Sigmoid colon (tissue), 4 donors: Measurements from ENCODE around the gene PGPEP1.

Source experiments
- CTCF ChIP-seq, 4 experiments: fragments of 450-650 bp in 3 of 4; fragments of 200-600 bp in 1 of 4; IDR thresholded peaks; one replicate each; pipeline ENCODE4 v1.5.1; 2016 to 2019; ENCODE audit warnings: antibody characterized with exemption in 4 of 4, mild to moderate bottlenecking in 3 of 4, moderate library complexity in 2 of 4
- EP300 ChIP-seq, 4 donors: sonication (generic); formaldehyde crosslinking; IDR thresholded peaks; one replicate each; pipeline ENCODE4 v1.6.1; 2017; ENCODE audit warnings: antibody characterized with exemption in 4 of 4
- POLR2A ChIP-seq, 2 donors: fragments of 450-650 bp; IDR thresholded peaks; one replicate each; pipeline ENCODE4 v1.6.1; 2016; ENCODE audit warnings: antibody characterized with exemption in 2 of 2, mild to moderate bottlenecking in 2 of 2, moderate library complexity in 2 of 2
- POLR2AphosphoS5 ChIP-seq, 4 donors: sonication (generic); formaldehyde crosslinking; IDR thresholded peaks; one replicate each; pipeline ENCODE4 v1.6.1; 2017; ENCODE audit warnings: antibody characterized with exemption in 4 of 4

GRCh38 chr19:18396471-18397241 is 56.3 kb downstream of the PGPEP1 start:
- TF ChIP-seq CTCF (IDR thresholded peaks at IDR 0.05) (no peak), POLR2A (IDR thresholded peaks at IDR 0.05) (no peak), POLR2AphosphoS5 (IDR thresholded peaks at IDR 0.05) (no peak), EP300 (IDR thresholded peaks at IDR 0.05) (no peak)
